PFSK-1 (cell line): Measurements from ENCODE around the gene MCM6.

ENCODE experiments used
- POLR2AphosphoS5 ChIP-seq: IDR thresholded peaks from 2 replicates; pipeline ENCODE4 v1.6.1; 2012; ENCODE audit warnings: low read depth, mild to moderate bottlenecking, control low read depth, low read length, moderate library complexity
- SIN3A ChIP-seq: IDR thresholded peaks from 2 replicates; pipeline ENCODE4 v1.6.1; 2012; ENCODE audit warnings: mild to moderate bottlenecking, low read length, moderate library complexity, borderline replicate concordance; ENCODE audit not compliant: insufficient read depth
- TAF1 ChIP-seq: IDR thresholded peaks from 2 replicates; pipeline ENCODE4 v1.6.1; 2012; ENCODE audit warnings: low read length, control low read depth, borderline replicate concordance; ENCODE audit not compliant: insufficient read depth
- TF ChIP-seq, protein P1 (sequence below), 2 experiments: IDR thresholded peaks; 2 replicates each; pipeline versions ENCODE4 v1.6.1 to v1.8.0; 2011 to 2012; ENCODE audit warnings: low read depth in 2 of 2, low read length in 2 of 2, control low read depth in 1 of 2, inconsistent platforms in 1 of 2, mild to moderate bottlenecking in 1 of 2, moderate library complexity in 1 of 2; ENCODE audit not compliant: insufficient read depth in 1 of 2

DNA sequence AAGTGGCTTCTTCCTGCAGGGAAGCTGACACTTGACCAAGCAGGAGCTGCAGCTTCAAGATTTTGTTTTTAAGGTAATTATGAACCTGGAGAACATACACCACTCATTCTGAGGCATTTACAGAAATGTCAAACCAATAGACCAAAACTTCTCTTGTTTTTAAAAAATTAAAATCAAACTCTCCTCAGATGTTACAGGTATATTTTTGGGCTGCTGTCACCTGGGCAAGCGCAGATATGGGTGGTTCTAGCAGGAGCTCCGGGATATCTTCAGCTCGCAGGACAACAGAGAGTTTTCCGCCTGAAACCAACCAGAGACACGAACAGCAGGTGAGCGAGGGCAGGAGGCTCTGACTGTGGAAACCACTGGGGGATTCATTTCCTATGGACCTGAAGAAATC lies 43.4 kb downstream of the MCM6 start:
- TF ChIP-seq TAF1, result no peak
- TF ChIP-seq SIN3A, result no peak
- no peak for TF ChIP-seq POLR2AphosphoS5
- TF ChIP-seq, protein P1, sequence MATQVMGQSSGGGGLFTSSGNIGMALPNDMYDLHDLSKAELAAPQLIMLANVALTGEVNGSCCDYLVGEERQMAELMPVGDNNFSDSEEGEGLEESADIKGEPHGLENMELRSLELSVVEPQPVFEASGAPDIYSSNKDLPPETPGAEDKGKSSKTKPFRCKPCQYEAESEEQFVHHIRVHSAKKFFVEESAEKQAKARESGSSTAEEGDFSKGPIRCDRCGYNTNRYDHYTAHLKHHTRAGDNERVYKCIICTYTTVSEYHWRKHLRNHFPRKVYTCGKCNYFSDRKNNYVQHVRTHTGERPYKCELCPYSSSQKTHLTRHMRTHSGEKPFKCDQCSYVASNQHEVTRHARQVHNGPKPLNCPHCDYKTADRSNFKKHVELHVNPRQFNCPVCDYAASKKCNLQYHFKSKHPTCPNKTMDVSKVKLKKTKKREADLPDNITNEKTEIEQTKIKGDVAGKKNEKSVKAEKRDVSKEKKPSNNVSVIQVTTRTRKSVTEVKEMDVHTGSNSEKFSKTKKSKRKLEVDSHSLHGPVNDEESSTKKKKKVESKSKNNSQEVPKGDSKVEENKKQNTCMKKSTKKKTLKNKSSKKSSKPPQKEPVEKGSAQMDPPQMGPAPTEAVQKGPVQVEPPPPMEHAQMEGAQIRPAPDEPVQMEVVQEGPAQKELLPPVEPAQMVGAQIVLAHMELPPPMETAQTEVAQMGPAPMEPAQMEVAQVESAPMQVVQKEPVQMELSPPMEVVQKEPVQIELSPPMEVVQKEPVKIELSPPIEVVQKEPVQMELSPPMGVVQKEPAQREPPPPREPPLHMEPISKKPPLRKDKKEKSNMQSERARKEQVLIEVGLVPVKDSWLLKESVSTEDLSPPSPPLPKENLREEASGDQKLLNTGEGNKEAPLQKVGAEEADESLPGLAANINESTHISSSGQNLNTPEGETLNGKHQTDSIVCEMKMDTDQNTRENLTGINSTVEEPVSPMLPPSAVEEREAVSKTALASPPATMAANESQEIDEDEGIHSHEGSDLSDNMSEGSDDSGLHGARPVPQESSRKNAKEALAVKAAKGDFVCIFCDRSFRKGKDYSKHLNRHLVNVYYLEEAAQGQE (IDR thresholded peaks at IDR 0.05; ENCODE audit: insufficient read depth in 1 of 2, low read depth in 2 of 2, low read length in 2 of 2), result no peak
